Esophagus mucosa (tissue), 1 donor: ENCODE data around the gene FAM110C. TPM values are rescaled to one million over a fixed set of nuclear protein-coding genes. Genes with fewer than 3 reads are reported as not detected.

ENCODE experiments used
- total RNA-seq: library from RNA; stranded (reverse); gene quantifications from one replicate; pipeline ENCODE4 v1.2.4, GENCODE V29; 2023
- donor health status: DM: yes; HTN: yes; CAD: no.

FAM110C gene
- total RNA-seq, 1 donor from 2014 or later = 44.3 TPM

Other genes with a start within 250 kb of the FAM110C start
- gene SH3YL1, start 217.5 kb upstream of the FAM110C start, total RNA-seq = 56.9 TPM
- gene ACP1, start 218.4 kb upstream of the FAM110C start, total RNA-seq = 61.2 TPM
- gene ALKAL2, start 241.6 kb upstream of the FAM110C start, total RNA-seq = 0.44 TPM